Calu3 (cell line): Measurements from ENCODE around the gene CTTNBP2. TPM values are rescaled to one million over a fixed set of nuclear protein-coding genes. Genes with fewer than 3 reads are reported as not detected.
A peak's percentile ranks its signal among the peaks of the same experiment; 100 is the strongest.

Source experiments
- BruUV-seq: library from RNA; stranded (reverse); fragments of 400-500 nt; replicated peaks from 2 replicates; lab custom pipeline; 2021; lab: Mats Ljungman, UMichigan
- CTCF ChIA-PET: fragments of 300-600 bp; sonication (Branson Sonifier 250); formaldehyde crosslinking; loops from one replicate; lab custom pipeline; 2022; ENCODE audit warnings: antibody characterized with exemption; lab: Charles Lee
- DNase-seq: peaks from one replicate; pipeline ENCODE4 v3.0.0; 2022
- H3K27ac Mint-ChIP-seq: one replicate; pipeline ENCODE4 v1.8.0; 2022; ENCODE audit warnings: mixed read lengths; ENCODE audit not compliant: unreplicated experiment
- H3K27me3 Mint-ChIP-seq: one replicate; pipeline ENCODE4 v1.8.0; 2022; ENCODE audit warnings: mixed read lengths; ENCODE audit not compliant: unreplicated experiment
- H3K36me3 Mint-ChIP-seq: one replicate; pipeline ENCODE4 v1.8.0; 2022; ENCODE audit warnings: mild to moderate bottlenecking, moderate library complexity, mixed read lengths; ENCODE audit not compliant: insufficient read depth, unreplicated experiment
- H3K4me1 Mint-ChIP-seq: one replicate; pipeline ENCODE4 v1.8.0; 2022; ENCODE audit warnings: mild to moderate bottlenecking, low read depth, mixed read lengths; ENCODE audit not compliant: unreplicated experiment
- H3K4me3 Mint-ChIP-seq: one replicate; pipeline ENCODE4 v1.8.0; 2022; ENCODE audit warnings: mild to moderate bottlenecking, low read depth, moderate library complexity, mixed read lengths; ENCODE audit not compliant: unreplicated experiment
- H3K9me3 Mint-ChIP-seq: one replicate; pipeline ENCODE4 v1.8.0; 2022; ENCODE audit warnings: low read depth, mixed read lengths; ENCODE audit not compliant: unreplicated experiment
- CTCF ChIP-seq: fragments of 200-600 bp; IDR thresholded peaks from one replicate; pipeline ENCODE4 v1.8.0; 2022; ENCODE audit warnings: antibody characterized with exemption; ENCODE audit not compliant: unreplicated experiment
- intact Hi-C: fragments of 100-400 bp; cut with micrococcal nuclease; formaldehyde crosslinking; loops from one replicate; pipeline ENCODE4 v1.10.0; 2022; ENCODE audit not compliant: unreplicated experiment
- total RNA-seq: library from RNA; stranded (reverse); gene quantifications from 2 replicates; pipeline ENCODE4 v1.2.3, GENCODE V29; 2022

The CTTNBP2 gene
- total RNA-seq, 1 experiment from 2014 or later: 2.3 TPM

GRCh38 chr7:117672453-117672852 is 200.8 kb downstream of the CTTNBP2 start:
- no TSS peak for BruUV-seq
- H3K4me1 Mint-ChIP-seq: peaks cover 41% of the 10 kb centered on the region
- TF ChIP-seq CTCF: no peak
- peak overlapping the region; percentile 30 for H3K27ac Mint-ChIP-seq
- H3K36me3 Mint-ChIP-seq: peaks cover 61% of the 10 kb centered on the region
- no peak for DNase-seq
- CTCF ChIA-PET: interaction anchor here (2.8 kb wide), 1 partner anchor 43 kb away, joined by 15 read pairs; no protein-coding TSS in a partner anchor
- no peaks in the 10 kb centered on the region for H3K9me3 Mint-ChIP-seq
- intact Hi-C loops: loop anchor here (10.0 kb wide), 1 partner anchor 482 kb away; no protein-coding TSS in a partner anchor
- H3K4me3 Mint-ChIP-seq: no peak overlapping the region
- H3K27me3 Mint-ChIP-seq: no peaks in the 10 kb centered on the region

GRCh38 chr7:117669818-117670217 is 203.4 kb downstream of the CTTNBP2 start:
- CTCF ChIA-PET: no interaction called here
- no peak for TF ChIP-seq CTCF
- intact Hi-C loops: loop anchor here (10.0 kb wide), 1 partner anchor 485 kb away; no protein-coding TSS in a partner anchor
- peaks cover 62% of the 10 kb centered on the region for H3K4me1 Mint-ChIP-seq
- peak overlapping the region; percentile 52 for H3K27ac Mint-ChIP-seq
- no peak overlapping the region for H3K4me3 Mint-ChIP-seq
- no peaks in the 10 kb centered on the region for H3K9me3 Mint-ChIP-seq
- no TSS peak for BruUV-seq
- DNase-seq: no peak
- peaks cover 86% of the 10 kb centered on the region for H3K36me3 Mint-ChIP-seq
- no peaks in the 10 kb centered on the region for H3K27me3 Mint-ChIP-seq

GRCh38 chr7:117667456-117667855 is 205.8 kb downstream of the CTTNBP2 start:
- Mint-ChIP-seq H3K27ac (peak overlapping the region; percentile 68), H3K4me3 (peak overlapping the region; percentile 18), H3K4me1 (peaks cover 58% of the 10 kb centered on the region), H3K36me3 (peaks cover 95% of the 10 kb centered on the region), H3K27me3 (no peaks in the 10 kb centered on the region), H3K9me3 (no peaks in the 10 kb centered on the region)
- intact Hi-C loops: no loop called here
- TF ChIP-seq CTCF: no peak
- BruUV-seq: no TSS peak
- CTCF ChIA-PET: no interaction called here
- DNase-seq: no peak

GRCh38 chr7:117666689-117667088 is 206.6 kb downstream of the CTTNBP2 start:
- Mint-ChIP-seq H3K4me3 (no peak overlapping the region), H3K36me3 (peaks cover 93% of the 10 kb centered on the region), H3K27ac (peak overlapping the region; percentile 82), H3K9me3 (no peaks in the 10 kb centered on the region), H3K4me1 (peaks cover 55% of the 10 kb centered on the region), H3K27me3 (no peaks in the 10 kb centered on the region)
- intact Hi-C loops: no loop called here
- CTCF ChIA-PET: interaction anchor here (1.5 kb wide), 1 partner anchor 49 kb away, joined by 4 read pairs; no protein-coding TSS in a partner anchor
- TF ChIP-seq CTCF: no peak
- DNase-seq: no peak
- BruUV-seq: no TSS peak
